Neural crest cell (in vitro differentiated cells): ENCODE results near the gene TTC39A. TPM values are rescaled to one million over a fixed set of nuclear protein-coding genes. Genes with fewer than 3 reads are reported as not detected.

Experiments used
- DNase-seq: peaks from one replicate; pipeline ENCODE4 v3.0.0; 2021; ENCODE audit warnings: low read depth, mixed read lengths, low spot score
- H3K27ac Mint-ChIP-seq: one replicate; pipeline ENCODE4 v1.8.0; 2021; ENCODE audit warnings: mild to moderate bottlenecking, mixed read lengths; ENCODE audit not compliant: unreplicated experiment
- H3K27me3 Mint-ChIP-seq: 2 replicates; pipeline ENCODE4 v1.8.0; 2021; ENCODE audit warnings: low read depth, mild to moderate bottlenecking, mixed read lengths
- H3K36me3 Mint-ChIP-seq: 2 replicates; pipeline ENCODE4 v1.8.0; 2021; ENCODE audit warnings: low read depth, mild to moderate bottlenecking, mixed read lengths
- H3K4me1 Mint-ChIP-seq: 2 replicates; pipeline ENCODE4 v1.8.0; 2021; ENCODE audit warnings: mixed read lengths
- H3K4me3 Mint-ChIP-seq: one replicate; pipeline ENCODE4 v1.8.0; 2021; ENCODE audit warnings: mild to moderate bottlenecking, mixed read lengths
- H3K9me3 Mint-ChIP-seq: 2 replicates; pipeline ENCODE4 v1.8.0; 2021; ENCODE audit warnings: mixed read lengths
- CTCF ChIP-seq: fragments of 200-600 bp; sonication (generic); conservative IDR thresholded peaks from 2 replicates; pipeline ENCODE4 v1.5.0; 2021; ENCODE audit warnings: antibody characterized with exemption, mild to moderate bottlenecking
- total RNA-seq: library from RNA; stranded (reverse); gene quantifications from 2 replicates; pipeline ENCODE4 v1.2.1, GENCODE V29; 2021

The TTC39A gene
- total RNA-seq, 1 donor from 2014 or later: 1.7 TPM

DNA sequence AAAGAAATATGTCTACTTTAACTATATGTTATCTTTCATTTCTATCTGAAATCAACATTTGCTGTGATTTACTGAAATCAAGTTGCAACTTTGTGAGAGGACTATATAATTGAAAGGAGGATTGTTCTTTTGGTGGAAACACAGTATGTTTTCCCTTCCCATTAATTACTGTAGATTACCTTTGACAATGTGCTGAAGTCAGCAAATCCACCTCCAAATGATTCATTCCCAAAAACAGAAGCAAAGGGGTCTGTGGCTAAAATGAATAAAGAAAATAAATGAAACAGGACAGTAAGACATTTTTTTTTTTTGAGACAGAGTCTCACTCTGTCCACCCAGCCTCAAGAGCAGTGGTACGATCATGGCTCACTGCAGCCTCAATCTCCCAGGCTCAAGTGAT is 35.4 kb upstream of the TTC39A start:
- TF ChIP-seq CTCF: no peak
- H3K4me3 Mint-ChIP-seq: no peak overlapping the region
- H3K4me1 Mint-ChIP-seq: no peaks in the 10 kb centered on the region
- H3K36me3 Mint-ChIP-seq: no peaks in the 10 kb centered on the region
- H3K27ac Mint-ChIP-seq: no peak overlapping the region
- DNase-seq: no peak
- no peaks in the 10 kb centered on the region for H3K9me3 Mint-ChIP-seq
- no peaks in the 10 kb centered on the region for H3K27me3 Mint-ChIP-seq

GRCh38 chr1:51359879-51360278 is 29.5 kb upstream of the TTC39A start:
- Mint-ChIP-seq H3K4me3 (no peak overlapping the region), H3K27ac (no peak overlapping the region), H3K4me1 (no peaks in the 10 kb centered on the region), H3K36me3 (no peaks in the 10 kb centered on the region), H3K27me3 (no peaks in the 10 kb centered on the region), H3K9me3 (no peaks in the 10 kb centered on the region)
- no peak for DNase-seq
- no peak for TF ChIP-seq CTCF

DNA sequence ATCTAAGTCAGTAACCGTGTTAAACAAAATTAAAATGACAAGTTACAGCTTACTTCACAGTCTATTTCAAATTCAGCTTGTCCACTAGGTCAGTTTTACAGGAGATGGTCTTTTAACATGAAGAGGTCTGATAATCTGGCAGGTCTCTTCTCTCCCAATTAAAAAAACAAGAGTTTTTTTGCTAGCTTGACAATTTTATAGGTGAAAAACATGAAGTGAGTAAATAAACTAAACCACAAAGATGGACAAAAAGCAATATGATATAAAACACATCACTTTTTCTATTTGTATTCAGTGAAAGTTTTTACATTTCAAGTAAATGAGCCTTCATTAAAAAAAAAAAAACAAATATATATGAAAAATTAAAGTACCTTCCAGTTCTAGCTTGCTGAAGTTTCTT is 25.0 kb upstream of the TTC39A start:
- TF ChIP-seq CTCF: no peak
- H3K36me3 Mint-ChIP-seq: no peaks in the 10 kb centered on the region
- no peaks in the 10 kb centered on the region for H3K27me3 Mint-ChIP-seq
- no peaks in the 10 kb centered on the region for H3K9me3 Mint-ChIP-seq
- no peaks in the 10 kb centered on the region for H3K4me1 Mint-ChIP-seq
- no peak overlapping the region for H3K27ac Mint-ChIP-seq
- no peak overlapping the region for H3K4me3 Mint-ChIP-seq
- DNase-seq: no peak

DNA sequence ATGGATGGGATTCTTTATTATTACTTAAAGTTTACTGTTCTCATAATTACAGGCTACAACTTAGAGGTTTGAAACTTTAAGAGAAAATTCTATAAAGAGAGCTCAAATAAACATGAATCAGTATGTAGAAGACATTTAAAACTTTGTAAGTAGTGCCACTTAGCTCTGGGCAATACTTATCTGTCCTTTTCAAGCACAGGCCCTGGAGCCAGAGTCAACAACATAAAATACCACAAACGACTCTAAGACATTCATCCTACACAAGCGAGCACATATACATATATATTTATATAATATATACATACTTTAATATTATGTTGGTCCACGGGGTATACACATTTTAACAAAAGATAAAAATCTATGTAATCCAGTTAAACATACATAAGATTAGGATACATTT is 24.1 kb upstream of the TTC39A start:
- DNase-seq: no peak
- H3K27me3 Mint-ChIP-seq: no peaks in the 10 kb centered on the region
- no peak overlapping the region for H3K27ac Mint-ChIP-seq
- H3K4me1 Mint-ChIP-seq: no peaks in the 10 kb centered on the region
- no peaks in the 10 kb centered on the region for H3K9me3 Mint-ChIP-seq
- H3K36me3 Mint-ChIP-seq: no peaks in the 10 kb centered on the region
- no peak overlapping the region for H3K4me3 Mint-ChIP-seq
- no peak for TF ChIP-seq CTCF

DNA sequence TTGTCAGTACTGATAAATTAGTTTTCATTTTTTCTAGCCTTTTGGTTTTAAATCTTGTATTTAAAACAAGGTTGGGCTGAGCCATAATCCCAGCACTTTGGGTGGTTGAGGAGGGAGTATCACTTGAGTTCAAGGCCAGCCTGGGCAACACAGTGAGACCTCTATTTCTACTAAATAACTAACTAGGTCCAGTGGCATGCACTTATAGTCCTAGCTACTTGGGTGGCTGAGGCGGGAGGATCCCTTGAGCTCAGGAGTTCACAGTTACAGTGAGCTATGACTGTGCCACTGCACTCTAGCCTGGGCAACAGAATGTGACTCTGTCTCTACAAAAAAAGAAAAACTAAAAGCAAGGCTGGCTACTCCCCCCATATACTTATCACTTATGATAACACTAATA is 21.5 kb upstream of the TTC39A start:
- Mint-ChIP-seq H3K9me3 (no peaks in the 10 kb centered on the region), H3K4me1 (no peaks in the 10 kb centered on the region), H3K27me3 (peaks cover 3% of the 10 kb centered on the region), H3K27ac (no peak overlapping the region), H3K4me3 (no peak overlapping the region), H3K36me3 (no peaks in the 10 kb centered on the region)
- DNase-seq: no peak
- no peak for TF ChIP-seq CTCF

DNA sequence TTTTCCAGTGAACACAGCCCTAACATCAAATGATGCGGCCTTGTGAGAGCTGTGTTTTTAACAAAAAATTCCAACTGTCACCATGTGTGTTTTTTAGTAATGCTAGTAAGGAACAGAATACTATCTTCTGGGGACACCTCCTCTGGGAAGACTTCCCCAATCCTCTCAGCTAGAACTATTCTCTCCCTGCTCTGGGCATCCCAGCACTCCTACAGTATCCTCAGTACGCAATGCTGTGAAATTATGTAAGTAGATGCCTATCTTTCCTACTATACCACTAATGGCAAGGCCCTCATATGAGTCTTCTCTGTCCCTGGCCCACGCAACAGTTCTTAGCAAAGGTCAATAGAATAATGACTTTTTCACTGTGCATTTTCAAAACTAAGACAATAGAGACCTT is 19.5 kb upstream of the TTC39A start:
- no peaks in the 10 kb centered on the region for H3K4me1 Mint-ChIP-seq
- no peak overlapping the region for H3K27ac Mint-ChIP-seq
- DNase-seq: no peak
- peaks cover 21% of the 10 kb centered on the region for H3K27me3 Mint-ChIP-seq
- H3K36me3 Mint-ChIP-seq: no peaks in the 10 kb centered on the region
- no peak for TF ChIP-seq CTCF
- H3K4me3 Mint-ChIP-seq: no peak overlapping the region
- H3K9me3 Mint-ChIP-seq: no peaks in the 10 kb centered on the region
